HepG2 (cell line): ENCODE measurements around the gene ZFYVE21. TPM values are rescaled to one million over a fixed set of nuclear protein-coding genes. Genes with fewer than 3 reads are reported as not detected.
A peak's percentile ranks its signal among the peaks of the same experiment; 100 is the strongest.

ENCODE experiments used
- ATAC-seq: fragments of 200-7000 bp; cut with Tn5 transposase; 3 replicates; pipeline ENCODE4 v1.9.1; 2020; ENCODE audit warnings: mild to moderate bottlenecking, moderate library complexity
- BruUV-seq: library from RNA; stranded (reverse); fragments of 400-500 nt; replicated peaks from 2 replicates; lab custom pipeline; 2021; lab: Mats Ljungman, UMichigan
- CTCF ChIA-PET: fragments of 300-600 bp; formaldehyde crosslinking; extraction: SDS; loops from one replicate; lab custom pipeline; 2021; ENCODE audit warnings: low total read pairs, inconsistent platforms, low intra/inter-chr PET ratio; lab: Yijun Ruan, JAX
- POLR2A ChIA-PET: fragments of 350-600 bp; sonication (Branson Sonifier 250); formaldehyde crosslinking; loops from one replicate; lab custom pipeline; 2020; ENCODE audit warnings: antibody characterized with exemption, inconsistent platforms; lab: Yijun Ruan, JAX
- DNase-seq: peaks from one replicate; pipeline ENCODE4 v3.0.0-alpha.2; 2015; ENCODE audit warnings: low spot score
- FAIRE-seq: peaks from 3 replicates; lab custom pipeline; 2011; peaks lifted over from hg19 to GRCh38; lab: Jason Lieb, UNC
- H2AFZ ChIP-seq: one replicate; pipeline ENCODE4 v1.6.1; 2011; ENCODE audit warnings: low read length, inconsistent platforms
- H3K27ac ChIP-seq: fragments of 300-600 bp; 3 replicates; pipeline ENCODE4 v1.8.0; 2011; ENCODE audit warnings: mixed run types, mild to moderate bottlenecking, mixed read lengths, low read length, inconsistent platforms; ENCODE audit not compliant: insufficient read depth; ENCODE audit errors: extremely low read length
- H3K27me3 ChIP-seq, 2 experiments: fragments of 200-600 bp in 1 of 2; 2 replicates in 1 of 2; 3 replicates in 1 of 2; pipeline versions ENCODE4 v1.6.0 to v1.8.0; 2011; ENCODE audit warnings: low read length in 2 of 2, mild to moderate bottlenecking in 2 of 2, moderate library complexity in 2 of 2, inconsistent platforms in 1 of 2; ENCODE audit not compliant: insufficient read depth in 2 of 2, control insufficient read depth in 1 of 2
- H3K36me3 ChIP-seq, 2 experiments: fragments of 200-600 bp in 1 of 2; replicated peaks in 1 of 2; 2 replicates in 1 of 2; 3 replicates in 1 of 2; pipeline versions ENCODE4 v1.5.1 to v1.8.0; 2011; ENCODE audit warnings: low read length in 2 of 2, inconsistent platforms in 1 of 2; ENCODE audit not compliant: insufficient read depth in 2 of 2, control insufficient read depth in 1 of 2
- H3K4me1 ChIP-seq: 2 replicates; pipeline ENCODE4 v1.5.1; 2012; ENCODE audit warnings: low read length, inconsistent platforms; ENCODE audit not compliant: insufficient read depth
- H3K4me2 ChIP-seq: 2 replicates; pipeline ENCODE4 v1.6.0; 2011; ENCODE audit warnings: low read depth, low read length, inconsistent platforms
- H3K4me3 ChIP-seq, 3 experiments: fragments of 200-600 bp in 1 of 3; sonication (generic), shearing (Covaris generic) in 1 of 3; replicated peaks in 1 of 3; 2 replicates each; pipeline ENCODE4 v1.5.1; 2011 to 2016; ENCODE audit warnings: low read length in 3 of 3, inconsistent platforms in 2 of 3, low read depth in 2 of 3, mild to moderate bottlenecking in 2 of 3, control low read depth in 1 of 3, mixed read lengths in 1 of 3; ENCODE audit not compliant: insufficient read depth in 1 of 3
- H3K79me2 ChIP-seq: one replicate; pipeline ENCODE4 v1.6.1; 2011; ENCODE audit warnings: low read length, inconsistent platforms; ENCODE audit not compliant: insufficient read depth
- H3K9ac ChIP-seq: 2 replicates; pipeline ENCODE4 v1.6.0; 2011; ENCODE audit warnings: mild to moderate bottlenecking, low read depth, low read length, inconsistent platforms; ENCODE audit not compliant: insufficient read depth
- H3K9me3 ChIP-seq: 2 replicates; pipeline ENCODE4 v1.5.1; 2012; ENCODE audit warnings: mild to moderate bottlenecking, low read length
- H4K20me1 ChIP-seq: 2 replicates; pipeline ENCODE4 v1.6.0; 2011; ENCODE audit warnings: inconsistent platforms, mild to moderate bottlenecking, low read length, moderate library complexity; ENCODE audit not compliant: insufficient read depth
- CREB3 ChIP-seq: sonication (generic); formaldehyde crosslinking; IDR thresholded peaks from 2 replicates; pipeline ENCODE4 v1.5.0; 2020; ENCODE audit warnings: missing genetic modification reagents
- MNT ChIP-seq: fragments of 450-650 bp; IDR thresholded peaks from 2 replicates; pipeline ENCODE4 v1.6.1; 2016
- NCOA1 ChIP-seq: sonication (generic); formaldehyde crosslinking; IDR thresholded peaks from 2 replicates; pipeline ENCODE4 v1.9.0; 2021; ENCODE audit warnings: missing genetic modification reagents
- RXRB ChIP-seq: IDR thresholded peaks from 2 replicates; pipeline ENCODE4 v1.6.1; 2016; ENCODE audit warnings: borderline replicate concordance, missing genetic modification reagents, missing compliant biosample characterization
- SNAI1 ChIP-seq: sonication (generic); formaldehyde crosslinking; IDR thresholded peaks from 2 replicates; pipeline ENCODE4 v1.5.0; 2020; ENCODE audit warnings: mild to moderate bottlenecking, missing genetic modification reagents, borderline replicate concordance
- SP5 ChIP-seq: IDR thresholded peaks from 2 replicates; pipeline ENCODE4 v1.6.1; 2016; ENCODE audit warnings: low read depth, borderline replicate concordance
- ZNF124 ChIP-seq: sonication (generic); formaldehyde crosslinking; IDR thresholded peaks from 2 replicates; pipeline ENCODE4 v1.4.0; 2020; ENCODE audit warnings: missing genetic modification reagents
- ZNF501 ChIP-seq: sonication (generic); formaldehyde crosslinking; IDR thresholded peaks from 2 replicates; pipeline ENCODE4 v1.5.1; 2020; ENCODE audit warnings: mild to moderate bottlenecking, moderate library complexity, missing genetic modification reagents
- ZNF549 ChIP-seq: sonication (generic); formaldehyde crosslinking; IDR thresholded peaks from 2 replicates; pipeline ENCODE4 v1.5.0; 2020; ENCODE audit warnings: missing genetic modification reagents
- ZNF746 ChIP-seq: sonication (generic); formaldehyde crosslinking; IDR thresholded peaks from 2 replicates; pipeline ENCODE4 v1.8.0; 2022; ENCODE audit warnings: mild to moderate bottlenecking, missing genetic modification reagents
- ZSCAN25 ChIP-seq: sonication (generic); formaldehyde crosslinking; IDR thresholded peaks from 2 replicates; pipeline ENCODE4 v1.8.0; 2022; ENCODE audit warnings: mild to moderate bottlenecking, missing genetic modification reagents
- WGBS: methylation state at CpG from one replicate; pipeline ENCODE4 v1.1.6; 2017; ENCODE audit warnings: low lambda C conversion rate; 5-methylcytosine and 5-hydroxymethylcytosine counted together
- in situ Hi-C: cut with HindIII; loops from 2 replicates; pipeline ENCODE4 v1.10.0; 2017; ENCODE audit warnings: low pct_unique_long_range_greater_than_20kb; ENCODE audit not compliant: extremely low pct_ligation_motif_present
- intact Hi-C: fragments of 100-400 bp; cut with micrococcal nuclease; formaldehyde crosslinking; loops from one replicate; pipeline ENCODE4 v1.10.0; 2022; ENCODE audit not compliant: unreplicated experiment
- polyA plus RNA-seq, 8 experiments: library from polyadenylated mRNA; depleted of rRNA in 3 of 8; stranded (reverse) in 7 of 8; unstranded in 1 of 8; fragments of >200 nt; fragmentation: Illumina TruSeq in 4 of 8; extraction: Trizol in 4 of 8; gene quantifications; 2 replicates each; pipeline versions ENCODE4 v1.2.1 to v1.2.3, GENCODE V29; 2011 to 2016; ENCODE audit warnings: low read depth in 4 of 8, missing spikeins in 1 of 8, mixed read lengths in 1 of 8; ENCODE audit not compliant: insufficient read depth in 1 of 8
- total RNA-seq, 5 experiments: library from RNA; depleted of rRNA; stranded (reverse); fragments of >200 nt; fragmentation: Illumina TruSeq; extraction: Trizol; gene quantifications; 2 replicates each; pipeline ENCODE4 v1.2.3, GENCODE V29; 2016; ENCODE audit warnings: low read depth in 1 of 5
- TF ChIP-seq, protein P1 (sequence below): sonication (generic); formaldehyde crosslinking; IDR thresholded peaks from 2 replicates; pipeline ENCODE4 v1.4.0; 2020; ENCODE audit warnings: missing genetic modification reagents, borderline replicate concordance

Gene ZFYVE21
- total and polyA plus RNA-seq, 2 of the 13 experiments (the other 11 are each of a cell fraction or from before 2014, with no cell fraction given): 34.3 to 34.4 TPM

- TF ChIP-seq, protein P1, sequence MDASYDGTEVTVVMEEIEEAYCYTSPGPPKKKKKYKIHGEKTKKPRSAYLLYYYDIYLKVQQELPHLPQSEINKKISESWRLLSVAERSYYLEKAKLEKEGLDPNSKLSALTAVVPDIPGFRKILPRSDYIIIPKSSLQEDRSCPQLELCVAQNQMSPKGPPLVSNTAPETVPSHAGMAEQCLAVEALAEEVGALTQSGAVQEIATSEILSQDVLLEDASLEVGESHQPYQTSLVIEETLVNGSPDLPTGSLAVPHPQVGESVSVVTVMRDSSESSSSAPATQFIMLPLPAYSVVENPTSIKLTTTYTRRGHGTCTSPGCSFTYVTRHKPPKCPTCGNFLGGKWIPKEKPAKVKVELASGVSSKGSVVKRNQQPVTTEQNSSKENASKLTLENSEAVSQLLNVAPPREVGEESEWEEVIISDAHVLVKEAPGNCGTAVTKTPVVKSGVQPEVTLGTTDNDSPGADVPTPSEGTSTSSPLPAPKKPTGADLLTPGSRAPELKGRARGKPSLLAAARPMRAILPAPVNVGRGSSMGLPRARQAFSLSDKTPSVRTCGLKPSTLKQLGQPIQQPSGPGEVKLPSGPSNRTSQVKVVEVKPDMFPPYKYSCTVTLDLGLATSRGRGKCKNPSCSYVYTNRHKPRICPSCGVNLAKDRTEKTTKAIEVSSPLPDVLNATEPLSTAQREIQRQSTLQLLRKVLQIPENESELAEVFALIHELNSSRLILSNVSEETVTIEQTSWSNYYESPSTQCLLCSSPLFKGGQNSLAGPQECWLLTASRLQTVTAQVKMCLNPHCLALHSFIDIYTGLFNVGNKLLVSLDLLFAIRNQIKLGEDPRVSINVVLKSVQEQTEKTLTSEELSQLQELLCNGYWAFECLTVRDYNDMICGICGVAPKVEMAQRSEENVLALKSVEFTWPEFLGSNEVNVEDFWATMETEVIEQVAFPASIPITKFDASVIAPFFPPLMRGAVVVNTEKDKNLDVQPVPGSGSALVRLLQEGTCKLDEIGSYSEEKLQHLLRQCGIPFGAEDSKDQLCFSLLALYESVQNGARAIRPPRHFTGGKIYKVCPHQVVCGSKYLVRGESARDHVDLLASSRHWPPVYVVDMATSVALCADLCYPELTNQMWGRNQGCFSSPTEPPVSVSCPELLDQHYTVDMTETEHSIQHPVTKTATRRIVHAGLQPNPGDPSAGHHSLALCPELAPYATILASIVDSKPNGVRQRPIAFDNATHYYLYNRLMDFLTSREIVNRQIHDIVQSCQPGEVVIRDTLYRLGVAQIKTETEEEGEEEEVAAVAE: no peak
- TF ChIP-seq SNAI1 (CRISPR knock-in tag) (no peak), ZNF549 (CRISPR knock-in tag) (no peak), ZSCAN25 (CRISPR knock-in tag) (peak; percentile 58; the same call in 1 of the 2 replicates), ZNF746 (CRISPR knock-in tag) (no peak), SP5 (peak; percentile 33), ZNF501 (CRISPR knock-in tag) (peak; percentile 5; the same call in 1 of the 2 replicates)
Measured at GRCh38 chr14:103715052-103716000, at the start of gene ZFYVE21, which contains the start of gene XRCC3 (continued).

DNA sequence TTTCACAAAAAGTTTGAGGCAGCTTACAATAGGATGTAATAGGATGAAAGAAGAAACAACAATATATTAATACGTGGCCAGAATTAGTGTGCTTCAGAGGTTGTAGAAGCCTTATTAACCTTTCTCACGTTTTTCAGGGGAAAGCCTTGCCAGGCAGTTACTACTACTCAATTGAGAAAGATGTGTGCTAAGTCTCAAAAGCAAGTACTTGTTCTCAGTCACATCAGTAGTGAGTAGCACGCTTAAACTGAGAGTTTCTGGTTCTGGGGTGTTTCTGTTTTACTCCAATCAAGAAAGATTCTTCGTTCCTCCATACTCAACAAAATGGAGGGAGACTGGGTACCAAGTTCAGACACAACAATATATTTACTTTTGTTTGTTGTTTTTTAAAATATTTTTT, 47.9 kb upstream of the ZFYVE21 start:
- Histone ChIP-seq H3K27me3 (no peaks in the 10 kb centered on the region), H3K4me3 (no peak overlapping the region), H3K9me3 (no peaks in the 10 kb centered on the region), H2AFZ (no peak overlapping the region), H3K27ac (no peak overlapping the region), H3K36me3 (peaks cover 26 to 57% of the 10 kb centered on the region in 2 experiments; a peak in 4 of 5 replicates), H4K20me1 (no peaks in the 10 kb centered on the region; the same call in 1 of the 2 replicates), H3K4me1 (no peaks in the 10 kb centered on the region), H3K79me2 (no peaks in the 10 kb centered on the region), H3K9ac (no peak overlapping the region), H3K4me2 (no peak overlapping the region)
- FAIRE-seq (no peak), DNase-seq (no peak), ATAC-seq (no peak)
- in situ Hi-C loops (no loop called here), intact Hi-C loops (no loop called here)
- CTCF ChIA-PET: no interaction called here
- POLR2A ChIA-PET: no interaction called here
- 97% methylated on average over 4 of the region's 4 CpGs for WGBS
- no TSS peak for BruUV-seq
- TF ChIP-seq MNT (no peak), NCOA1 (CRISPR knock-in tag) (no peak), RXRB (CRISPR knock-in tag) (no peak), CREB3 (no peak), ZNF124 (CRISPR knock-in tag) (no peak)
